Caco-2 (cell line): ENCODE data around the gene CPEB1. TPM values are rescaled to one million over a fixed set of nuclear protein-coding genes. Genes with fewer than 3 reads are reported as not detected.

Experiments
- BruUV-seq: library from RNA; stranded (reverse); fragments of 400-500 nt; replicated peaks from 2 replicates; lab custom pipeline; 2021; lab: Mats Ljungman, UMichigan
- CTCF ChIA-PET: fragments of 300-600 bp; sonication (Branson Sonifier 250); formaldehyde crosslinking; loops from one replicate; lab custom pipeline; 2022; ENCODE audit warnings: antibody characterized with exemption; lab: Charles Lee
- POLR2A ChIA-PET: fragments of 300-600 bp; sonication (Branson Sonifier 250); formaldehyde crosslinking; loops from one replicate; lab custom pipeline; 2022; ENCODE audit warnings: antibody characterized with exemption; lab: Charles Lee
- DNase-seq, 2 experiments: peaks; one replicate each; pipeline versions ENCODE4 v3.0.0 to v3.0.0-alpha.2; 2020 to 2022
- H3K27me3 ChIP-seq: replicated peaks from 2 replicates; pipeline ENCODE4 v1.6.0; 2011; ENCODE audit warnings: low read length; ENCODE audit not compliant: control insufficient read depth, insufficient read depth
- H3K36me3 ChIP-seq: 2 replicates; pipeline ENCODE4 v1.5.1; 2011; ENCODE audit warnings: low read length; ENCODE audit not compliant: control insufficient read depth, insufficient read depth
- H3K4me1 ChIP-seq: fragments of 250-450 bp; sonication (Bioruptor Pico); 2 replicates; pipeline ENCODE4 v1.5.1; 2020; ENCODE audit warnings: mild to moderate bottlenecking
- H3K4me3 ChIP-seq: 2 replicates; pipeline ENCODE4 v1.5.1; 2011; ENCODE audit warnings: low read depth, mild to moderate bottlenecking, control low read depth, low read length
- H3K9me3 ChIP-seq: fragments of 250-450 bp; sonication (Bioruptor Pico); 2 replicates; pipeline ENCODE4 v1.5.1; 2020; ENCODE audit warnings: mild to moderate bottlenecking, moderate library complexity
- H3K27ac Mint-ChIP-seq: one replicate; pipeline ENCODE4 v1.8.0; 2022; ENCODE audit warnings: mixed read lengths; ENCODE audit not compliant: unreplicated experiment
- H3K27me3 Mint-ChIP-seq: one replicate; pipeline ENCODE4 v1.8.0; 2022; ENCODE audit warnings: mixed read lengths; ENCODE audit not compliant: insufficient read depth, unreplicated experiment
- H3K36me3 Mint-ChIP-seq: one replicate; pipeline ENCODE4 v1.8.0; 2022; ENCODE audit warnings: mild to moderate bottlenecking, mixed read lengths; ENCODE audit not compliant: insufficient read depth, unreplicated experiment
- H3K4me1 Mint-ChIP-seq: one replicate; pipeline ENCODE4 v1.8.0; 2022; ENCODE audit warnings: low read depth, mixed read lengths; ENCODE audit not compliant: unreplicated experiment
- H3K4me3 Mint-ChIP-seq: one replicate; pipeline ENCODE4 v1.8.0; 2022; ENCODE audit warnings: mild to moderate bottlenecking, moderate library complexity, mixed read lengths; ENCODE audit not compliant: unreplicated experiment
- H3K9me3 Mint-ChIP-seq: one replicate; pipeline ENCODE4 v1.8.0; 2022; ENCODE audit warnings: mixed read lengths; ENCODE audit not compliant: unreplicated experiment
- intact Hi-C: fragments of 100-400 bp; cut with micrococcal nuclease; formaldehyde crosslinking; loops from one replicate; pipeline ENCODE4 v1.10.0; 2022; ENCODE audit not compliant: unreplicated experiment
- total RNA-seq: library from RNA; stranded (reverse); gene quantifications from 2 replicates; pipeline ENCODE4 v1.2.3, GENCODE V29; 2022
- TF ChIP-seq, protein P1 (sequence below), 2 experiments: fragments of 200-600 bp in 1 of 2; IDR thresholded peaks; 1 replicate in 1 of 2; 2 replicates in 1 of 2; pipeline versions ENCODE4 v1.5.1 to v1.8.0; 2011 to 2022; ENCODE audit warnings: antibody characterized with exemption in 1 of 2, control low read depth in 1 of 2, inconsistent platforms in 1 of 2, low read depth in 1 of 2, low read length in 1 of 2, mild to moderate bottlenecking in 1 of 2, moderate library complexity in 1 of 2; ENCODE audit not compliant: insufficient read depth in 1 of 2, severe bottlenecking in 1 of 2, unreplicated experiment in 1 of 2

Gene CPEB1
- total RNA-seq, 1 experiment from 2014 or later, result 0.82 TPM

DNA sequence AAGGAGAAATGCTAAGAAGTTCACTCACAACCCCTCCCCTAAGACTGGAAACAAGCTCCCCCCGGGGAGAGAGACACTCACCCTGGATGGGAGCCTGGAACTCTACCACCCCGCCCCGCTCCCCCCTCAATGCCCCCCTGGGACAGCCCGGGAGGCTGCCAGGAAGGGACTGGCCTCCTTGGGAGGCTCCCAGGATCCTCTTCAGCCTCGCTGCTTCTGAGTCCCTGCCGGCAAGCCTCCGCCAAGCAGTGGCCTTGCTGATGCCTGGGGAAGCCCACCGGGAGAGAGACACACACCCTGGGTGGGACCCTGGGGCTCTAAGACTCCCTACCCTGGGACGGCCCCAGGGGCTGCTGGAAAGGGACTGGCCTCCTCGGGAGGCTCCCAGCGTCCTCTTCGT is 33.4 kb downstream of the CPEB1 start:
- peaks cover 8% of the 10 kb centered on the region for H3K27me3 Mint-ChIP-seq
- Histone ChIP-seq H3K4me1 (no peaks in the 10 kb centered on the region), H3K4me3 (no peak overlapping the region), H3K27me3 (no peaks in the 10 kb centered on the region), H3K9me3 (no peaks in the 10 kb centered on the region), H3K36me3 (no peaks in the 10 kb centered on the region)
- intact Hi-C loops, result no loop called here
- no peak overlapping the region for H3K27ac Mint-ChIP-seq
- no peaks in the 10 kb centered on the region for H3K4me1 Mint-ChIP-seq
- BruUV-seq, result no TSS peak
- ChIA-PET CTCF (no interaction called here), POLR2A (no interaction called here)
- TF ChIP-seq, protein P1, sequence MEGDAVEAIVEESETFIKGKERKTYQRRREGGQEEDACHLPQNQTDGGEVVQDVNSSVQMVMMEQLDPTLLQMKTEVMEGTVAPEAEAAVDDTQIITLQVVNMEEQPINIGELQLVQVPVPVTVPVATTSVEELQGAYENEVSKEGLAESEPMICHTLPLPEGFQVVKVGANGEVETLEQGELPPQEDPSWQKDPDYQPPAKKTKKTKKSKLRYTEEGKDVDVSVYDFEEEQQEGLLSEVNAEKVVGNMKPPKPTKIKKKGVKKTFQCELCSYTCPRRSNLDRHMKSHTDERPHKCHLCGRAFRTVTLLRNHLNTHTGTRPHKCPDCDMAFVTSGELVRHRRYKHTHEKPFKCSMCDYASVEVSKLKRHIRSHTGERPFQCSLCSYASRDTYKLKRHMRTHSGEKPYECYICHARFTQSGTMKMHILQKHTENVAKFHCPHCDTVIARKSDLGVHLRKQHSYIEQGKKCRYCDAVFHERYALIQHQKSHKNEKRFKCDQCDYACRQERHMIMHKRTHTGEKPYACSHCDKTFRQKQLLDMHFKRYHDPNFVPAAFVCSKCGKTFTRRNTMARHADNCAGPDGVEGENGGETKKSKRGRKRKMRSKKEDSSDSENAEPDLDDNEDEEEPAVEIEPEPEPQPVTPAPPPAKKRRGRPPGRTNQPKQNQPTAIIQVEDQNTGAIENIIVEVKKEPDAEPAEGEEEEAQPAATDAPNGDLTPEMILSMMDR (IDR thresholded peaks at IDR 0.05; ENCODE audit: insufficient read depth in 1 of 2, low read depth in 1 of 2, low read length in 1 of 2, severe bottlenecking in 1 of 2, unreplicated experiment in 1 of 2), result no peak
- H3K4me3 Mint-ChIP-seq, result no peak overlapping the region
- no peaks in the 10 kb centered on the region for H3K36me3 Mint-ChIP-seq
- no peaks in the 10 kb centered on the region for H3K9me3 Mint-ChIP-seq
- DNase-seq, result no peak

DNA sequence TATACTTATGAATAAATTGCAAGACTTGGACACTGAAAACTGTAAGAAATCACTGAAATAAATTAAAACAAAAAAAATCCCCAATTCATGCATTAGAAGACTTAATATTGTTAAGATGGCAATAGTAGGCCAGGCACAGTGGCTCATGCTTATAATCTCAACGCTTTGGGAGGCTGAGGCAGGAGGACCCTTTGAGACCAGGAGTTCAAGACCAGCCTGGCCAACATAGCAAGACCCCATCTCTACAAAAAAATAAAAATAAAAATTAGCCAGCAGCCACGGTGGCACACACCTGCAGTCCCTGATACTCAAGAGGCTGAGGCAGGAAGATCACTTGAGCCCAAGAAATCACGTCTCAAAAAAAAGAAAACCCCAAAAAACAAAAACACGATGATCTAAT is 35.8 kb downstream of the CPEB1 start:
- Mint-ChIP-seq H3K27ac (no peak overlapping the region), H3K9me3 (no peaks in the 10 kb centered on the region), H3K4me1 (no peaks in the 10 kb centered on the region), H3K4me3 (no peak overlapping the region), H3K27me3 (peaks cover 4% of the 10 kb centered on the region), H3K36me3 (no peaks in the 10 kb centered on the region)
- no peaks in the 10 kb centered on the region for H3K36me3 ChIP-seq
- TF ChIP-seq, protein P1 (IDR thresholded peaks at IDR 0.05; ENCODE audit: insufficient read depth in 1 of 2, low read depth in 1 of 2, low read length in 1 of 2, severe bottlenecking in 1 of 2, unreplicated experiment in 1 of 2), result no peak
- no TSS peak for BruUV-seq
- H3K4me3 ChIP-seq, result no peak overlapping the region
- H3K4me1 ChIP-seq, result no peaks in the 10 kb centered on the region
- CTCF ChIA-PET, result no interaction called here
- DNase-seq, result no peak
- no peaks in the 10 kb centered on the region for H3K9me3 ChIP-seq
- no peaks in the 10 kb centered on the region for H3K27me3 ChIP-seq
- intact Hi-C loops, result no loop called here
- POLR2A ChIA-PET, result no interaction called here

DNA sequence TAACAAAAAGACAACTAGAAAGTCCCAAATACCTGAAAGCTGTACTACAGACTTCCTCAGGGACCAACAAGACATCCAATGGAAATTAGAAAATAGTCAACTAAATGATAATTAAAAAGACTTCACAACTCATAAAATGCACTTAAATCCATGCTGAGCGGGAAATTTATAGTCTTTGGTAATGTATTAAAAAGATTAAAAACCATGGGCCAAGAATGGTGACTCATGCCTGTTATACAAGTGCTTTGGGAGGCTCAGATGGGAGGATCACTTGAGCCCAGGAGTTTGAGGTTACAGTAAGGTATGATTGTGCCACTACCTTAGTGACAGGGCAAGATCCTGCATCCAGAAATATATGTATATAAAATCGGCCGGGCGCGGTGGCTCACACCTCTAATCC is 45.0 kb downstream of the CPEB1 start:
- Mint-ChIP-seq H3K4me3 (no peak overlapping the region), H3K9me3 (peaks cover 9% of the 10 kb centered on the region), H3K27me3 (peaks cover 5% of the 10 kb centered on the region), H3K4me1 (peaks cover 5% of the 10 kb centered on the region), H3K36me3 (no peaks in the 10 kb centered on the region), H3K27ac (no peak overlapping the region)
- ChIA-PET CTCF (no interaction called here), POLR2A (no interaction called here)
- no peaks in the 10 kb centered on the region for H3K4me1 ChIP-seq
- no peak for DNase-seq
- intact Hi-C loops, result no loop called here
- no peaks in the 10 kb centered on the region for H3K27me3 ChIP-seq
- BruUV-seq, result no TSS peak
- H3K36me3 ChIP-seq, result no peaks in the 10 kb centered on the region
- no peaks in the 10 kb centered on the region for H3K9me3 ChIP-seq
- H3K4me3 ChIP-seq, result no peak overlapping the region
- TF ChIP-seq, protein P1 (IDR thresholded peaks at IDR 0.05; ENCODE audit: insufficient read depth in 1 of 2, low read depth in 1 of 2, low read length in 1 of 2, severe bottlenecking in 1 of 2, unreplicated experiment in 1 of 2), result no peak
